SW 1271 (cell line): ENCODE measurements around the gene SPATA22.
"Not testable (repeated sequence)": the region's sequence is repeated elsewhere in the genome, so short reads cannot be mapped to it uniquely, and the experiment has no call there.

ENCODE experiments used
- DNase-seq, 2 experiments: peaks; one replicate each; lab custom pipeline; 2025; lab: John Stamatoyannopoulos, UW

The SPATA22 gene, protein sequence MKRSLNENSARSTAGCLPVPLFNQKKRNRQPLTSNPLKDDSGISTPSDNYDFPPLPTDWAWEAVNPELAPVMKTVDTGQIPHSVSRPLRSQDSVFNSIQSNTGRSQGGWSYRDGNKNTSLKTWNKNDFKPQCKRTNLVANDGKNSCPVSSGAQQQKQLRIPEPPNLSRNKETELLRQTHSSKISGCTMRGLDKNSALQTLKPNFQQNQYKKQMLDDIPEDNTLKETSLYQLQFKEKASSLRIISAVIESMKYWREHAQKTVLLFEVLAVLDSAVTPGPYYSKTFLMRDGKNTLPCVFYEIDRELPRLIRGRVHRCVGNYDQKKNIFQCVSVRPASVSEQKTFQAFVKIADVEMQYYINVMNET

DNA sequence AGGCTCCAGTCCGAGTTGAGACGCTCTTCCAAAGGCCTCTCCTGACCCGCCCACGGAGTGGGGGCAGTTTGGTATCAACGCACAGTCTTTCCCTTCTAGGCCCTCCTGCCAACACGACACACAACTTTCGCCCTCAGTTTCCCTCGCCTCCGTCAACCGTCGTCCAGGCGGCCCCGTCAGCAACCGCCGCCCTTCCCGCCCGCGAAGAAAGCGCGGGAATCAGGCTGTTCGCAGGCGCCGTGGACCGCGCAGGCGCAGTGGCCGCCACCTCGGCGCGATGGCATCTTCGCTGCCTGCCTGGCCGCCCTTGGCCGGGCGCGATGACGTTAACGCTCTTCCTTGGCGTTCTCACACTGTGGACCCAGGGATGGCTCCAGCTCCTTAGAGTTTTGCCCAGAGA, at the start of gene SPATA22:
Gene SPATA22, minus strand, starts transcription at position 221 of the 400 bp plus-strand sequence. CDS start 2,494 bp downstream, outside the sequence.
- no peak for DNase-seq

DNA sequence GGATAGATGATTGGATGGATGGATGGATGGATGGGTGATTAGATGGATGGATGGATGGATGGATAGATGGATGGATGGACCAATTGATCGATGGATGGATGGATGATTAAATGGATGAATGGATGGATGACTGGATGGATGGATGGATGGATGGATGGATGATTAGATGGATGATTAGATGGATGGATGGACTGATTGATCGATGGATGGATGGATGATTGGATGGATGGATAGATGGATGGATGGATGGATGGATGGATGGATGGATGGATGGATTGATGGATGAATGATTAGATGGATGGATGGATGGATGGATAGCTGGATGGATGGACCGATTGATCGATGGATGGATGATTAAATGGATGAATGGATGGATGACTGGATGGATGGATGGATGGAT, 47.9 kb upstream of the SPATA22 start:
- not testable (repeated sequence) for DNase-seq

GRCh38 chr17:3514873-3515272, 43.3 kb upstream of the SPATA22 start:
- DNase-seq, result no peak

DNA sequence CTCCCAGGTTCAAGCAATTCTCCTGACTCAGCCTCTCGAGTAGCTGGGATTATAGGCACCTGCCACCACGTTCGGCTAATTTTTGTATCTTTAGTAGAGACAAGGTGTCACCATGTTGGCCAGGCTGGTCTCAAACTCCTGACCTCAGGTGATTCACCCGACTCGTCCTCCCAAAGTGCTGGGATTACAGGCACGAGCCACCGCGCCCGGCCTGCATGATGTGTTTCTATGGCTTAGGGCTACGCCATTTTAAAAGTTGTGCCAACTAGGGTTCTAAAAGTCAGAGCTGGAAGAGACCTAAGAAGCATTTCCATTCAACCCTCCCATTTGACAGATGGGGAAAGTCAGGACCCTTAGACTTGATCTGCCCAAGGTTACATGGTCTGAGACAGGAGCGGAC, 42.5 kb upstream of the SPATA22 start:
- not testable (repeated sequence) for DNase-seq

GRCh38 chr17:3513305-3514035, 41.9 kb upstream of the SPATA22 start:
- no peak for DNase-seq

DNA sequence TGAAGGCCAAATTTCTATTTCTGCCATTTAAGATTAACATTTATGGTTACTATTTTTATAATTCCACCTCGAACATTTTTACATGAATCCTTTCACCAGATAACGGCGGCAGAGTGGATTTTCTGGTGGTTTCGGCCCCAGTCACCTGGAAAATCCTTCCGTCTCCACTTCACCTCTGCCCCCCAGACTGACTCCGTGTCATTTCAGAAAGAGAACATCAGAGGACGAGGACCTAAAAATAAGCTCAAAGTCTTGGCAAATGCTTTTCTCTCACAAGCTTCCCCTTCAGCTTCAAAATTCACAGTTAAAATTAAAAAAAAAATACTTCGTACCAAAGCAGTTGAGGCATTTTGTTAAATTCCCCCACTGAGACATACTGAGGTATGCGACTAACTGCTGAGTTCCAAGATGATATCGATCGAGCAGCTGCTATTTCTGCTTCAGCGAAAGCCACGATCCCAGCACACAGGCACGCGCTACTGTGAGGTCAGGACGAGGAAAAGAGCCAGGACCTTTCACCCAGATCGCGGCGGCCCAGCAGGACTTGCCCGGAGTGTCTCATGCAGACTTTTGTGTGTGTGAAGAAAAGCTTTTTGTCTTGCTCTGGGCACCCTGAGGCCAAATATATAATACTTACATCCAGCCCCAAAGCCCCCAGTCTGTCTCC, 41.0 kb upstream of the SPATA22 start:
- DNase-seq, result no peak

DNA sequence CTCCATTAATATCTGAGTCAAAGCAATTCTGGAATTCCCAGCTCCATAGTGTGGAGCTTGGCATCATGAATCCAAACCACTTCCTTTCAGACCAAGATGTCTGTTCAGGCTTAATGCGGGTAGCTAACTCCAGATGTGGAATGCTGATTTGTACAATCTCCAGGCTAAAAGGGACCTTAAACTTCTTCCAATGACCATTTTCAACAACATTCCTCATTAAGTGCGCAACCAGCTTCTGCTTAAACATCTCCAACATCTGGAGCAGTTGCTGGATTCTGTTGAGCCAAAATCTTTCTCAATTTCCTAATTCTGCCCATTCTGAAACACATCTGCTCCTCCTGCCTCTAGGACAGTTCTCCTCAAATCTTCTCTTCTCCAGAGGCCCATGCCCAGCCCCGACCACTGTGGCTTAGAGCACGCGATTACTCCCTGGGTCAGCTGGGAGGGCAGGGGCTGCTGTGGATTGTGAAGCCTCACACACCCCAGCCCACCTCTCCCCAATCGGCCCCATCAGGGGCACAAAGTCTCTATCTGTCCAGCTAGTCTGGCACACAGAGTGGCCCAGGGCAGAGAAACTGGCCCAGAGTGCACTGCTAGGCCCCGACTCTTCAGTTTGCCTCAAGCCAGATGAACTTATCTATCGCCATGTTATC, 40.4 kb upstream of the SPATA22 start:
- DNase-seq, result no peak

DNA sequence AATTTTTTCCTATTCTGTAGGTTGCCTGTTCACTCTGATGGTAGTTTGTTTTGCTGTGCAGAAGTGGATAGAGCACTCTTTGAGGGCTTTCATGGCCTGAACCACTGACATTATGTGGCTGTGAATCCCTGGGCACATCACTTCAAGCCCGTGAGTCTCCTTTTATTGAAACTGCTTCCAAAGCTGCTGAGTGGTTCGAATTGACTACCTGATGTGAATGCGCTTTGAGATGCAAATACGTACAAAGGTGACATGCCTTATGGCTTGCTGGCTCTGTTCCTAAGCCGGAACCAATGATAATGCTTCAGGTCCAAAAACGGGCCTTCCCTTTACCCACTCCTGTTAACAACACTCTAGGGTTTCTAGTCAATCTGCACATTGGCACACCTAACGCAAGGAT, 38.5 kb upstream of the SPATA22 start:
- no peak for DNase-seq

DNA sequence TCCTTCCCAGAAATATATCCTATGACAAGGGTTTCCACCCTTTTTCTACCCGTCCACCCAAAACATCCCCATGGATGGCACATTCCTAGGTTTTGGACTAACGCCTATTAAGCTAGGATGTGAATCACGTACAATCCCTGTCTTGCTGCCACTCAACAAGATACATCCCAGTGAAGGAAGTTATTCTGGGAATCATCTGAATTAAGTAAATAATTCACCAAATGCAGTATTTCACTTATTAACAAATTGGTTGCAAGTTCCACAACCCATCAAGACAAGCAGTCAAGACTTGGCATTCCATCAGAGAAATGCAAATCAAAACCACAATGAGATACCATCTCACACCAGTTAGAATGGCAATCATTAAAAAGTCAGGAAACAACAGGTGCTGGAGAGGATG, 36.2 kb upstream of the SPATA22 start:
- no peak for DNase-seq

GRCh38 chr17:3507071-3507470, 35.5 kb upstream of the SPATA22 start:
- DNase-seq, result no peak

GRCh38 chr17:3506054-3506453, 34.4 kb upstream of the SPATA22 start:
- no peak for DNase-seq

- no peak for DNase-seq
These were observed 33.4 kb upstream of the SPATA22 start for GRCh38 chr17:3505008-3505407.

DNA sequence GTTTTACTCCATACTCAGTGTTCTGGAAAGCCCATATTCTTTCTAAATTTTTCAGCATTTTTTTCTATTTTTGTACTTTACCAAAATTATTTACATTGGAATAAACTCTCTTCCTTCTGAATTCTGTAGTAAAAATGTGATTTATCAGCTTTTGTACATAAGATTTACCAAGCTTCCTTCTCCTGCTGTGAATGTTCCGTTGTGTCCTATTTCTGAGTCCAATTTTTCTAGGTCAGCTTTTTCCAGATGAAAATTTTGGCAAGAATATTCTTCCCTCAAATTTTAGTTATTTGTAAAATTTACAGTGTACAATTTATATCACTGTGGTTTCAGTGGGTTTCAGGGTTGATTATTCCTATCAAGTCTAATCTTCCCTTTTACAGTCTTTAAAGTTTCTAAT, 31.7 kb upstream of the SPATA22 start:
- no peak for DNase-seq

GRCh38 chr17:3502466-3502865, 30.8 kb upstream of the SPATA22 start:
- DNase-seq, result no peak

DNA sequence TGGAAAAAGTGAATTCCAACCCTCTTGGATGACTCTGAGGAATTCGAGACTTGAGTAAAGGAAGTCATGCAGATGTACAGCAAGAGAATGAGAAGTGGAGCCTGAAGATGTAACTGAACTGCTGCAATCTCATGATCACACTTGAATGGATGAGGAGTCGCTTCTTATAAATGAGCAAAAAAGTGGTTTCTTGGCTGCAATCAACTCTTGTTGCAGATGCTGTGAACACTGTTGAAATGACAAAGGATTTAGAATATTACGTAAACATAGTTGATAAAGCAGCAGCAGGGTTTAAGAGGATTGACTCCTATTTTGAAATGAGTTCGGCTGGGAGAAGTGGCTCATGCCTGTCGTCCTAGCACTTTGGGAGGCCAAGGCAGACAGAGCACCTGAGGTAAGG, 29.7 kb upstream of the SPATA22 start:
- DNase-seq, result no peak

GRCh38 chr17:3497101-3497500, 25.5 kb upstream of the SPATA22 start:
- DNase-seq, result no peak

DNA sequence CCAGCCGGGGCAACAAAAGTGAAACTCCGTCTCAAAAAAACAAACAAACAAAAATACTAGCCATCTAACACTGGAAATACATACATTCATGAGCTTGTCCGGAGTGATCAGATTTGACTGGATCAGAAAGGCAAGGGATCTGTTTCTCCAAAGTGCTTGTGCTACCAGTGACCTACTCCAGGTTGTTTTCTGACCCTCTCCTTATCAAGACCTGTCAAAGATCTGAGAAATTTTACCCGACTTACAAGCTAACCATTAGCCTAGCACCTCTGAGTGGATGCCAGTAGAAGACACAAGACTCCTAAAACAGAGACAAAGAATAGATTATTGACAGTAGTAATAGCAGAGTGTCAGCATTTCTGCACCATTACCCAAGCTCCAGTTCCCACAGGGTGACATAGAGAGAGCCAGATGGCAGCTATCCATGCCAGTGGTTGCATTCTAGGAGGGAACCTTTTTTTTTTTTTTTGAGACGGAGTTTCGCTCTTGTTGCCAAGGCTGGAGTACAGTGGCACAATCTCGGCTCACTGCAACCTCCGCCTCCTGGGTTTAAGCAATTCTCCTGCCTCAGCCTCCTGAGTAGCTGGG, 14.0 kb upstream of the SPATA22 start:
- no peak for DNase-seq

DNA sequence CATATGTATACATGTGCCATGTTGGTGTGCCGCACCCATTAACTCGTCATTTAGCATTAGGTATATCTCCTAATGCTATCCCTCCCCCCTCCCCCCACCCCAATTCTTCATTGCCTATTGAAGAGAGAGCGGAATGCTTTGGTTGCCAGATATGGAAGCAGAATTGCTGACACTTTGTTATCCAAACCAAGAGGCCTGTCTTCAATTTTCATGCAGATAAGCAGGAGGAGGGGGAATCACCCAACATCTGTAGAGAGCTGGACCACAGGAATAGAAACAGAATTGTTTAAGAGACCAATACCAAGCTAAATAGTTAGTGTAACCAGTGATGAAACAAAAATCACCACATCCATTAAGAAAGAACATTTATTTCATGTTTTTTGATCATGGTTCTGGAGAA, 11.2 kb upstream of the SPATA22 start:
- no peak for DNase-seq

DNA sequence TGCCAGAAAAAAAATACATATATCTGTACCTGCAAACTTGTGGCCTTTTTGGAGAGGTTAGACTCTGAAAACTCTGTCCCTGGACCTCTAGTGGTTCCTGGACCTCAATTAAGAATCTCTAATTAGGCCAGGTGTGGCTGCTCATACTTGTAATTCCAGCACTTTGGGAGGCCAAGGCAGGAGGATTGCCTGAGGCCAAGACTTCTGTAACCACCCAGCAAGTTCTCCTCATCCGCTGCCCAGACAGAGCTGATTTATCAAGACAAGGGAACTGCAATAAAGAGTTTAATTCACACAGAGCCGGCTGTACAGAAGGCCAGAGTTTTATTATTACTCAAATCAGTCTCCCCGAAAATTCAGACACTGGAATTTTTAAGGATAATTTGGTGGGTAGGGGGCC, 8.4 kb upstream of the SPATA22 start:
- no peak for DNase-seq

- DNase-seq, result no peak
These were observed 4.4 kb upstream of the SPATA22 start, which contains the start of gene ASPA for GRCh38 chr17:3475812-3476610. TSS of gene ASPA (plus strand) at chr17:3475997. CDS start at chr17:3476160, 163 bp downstream.

DNA sequence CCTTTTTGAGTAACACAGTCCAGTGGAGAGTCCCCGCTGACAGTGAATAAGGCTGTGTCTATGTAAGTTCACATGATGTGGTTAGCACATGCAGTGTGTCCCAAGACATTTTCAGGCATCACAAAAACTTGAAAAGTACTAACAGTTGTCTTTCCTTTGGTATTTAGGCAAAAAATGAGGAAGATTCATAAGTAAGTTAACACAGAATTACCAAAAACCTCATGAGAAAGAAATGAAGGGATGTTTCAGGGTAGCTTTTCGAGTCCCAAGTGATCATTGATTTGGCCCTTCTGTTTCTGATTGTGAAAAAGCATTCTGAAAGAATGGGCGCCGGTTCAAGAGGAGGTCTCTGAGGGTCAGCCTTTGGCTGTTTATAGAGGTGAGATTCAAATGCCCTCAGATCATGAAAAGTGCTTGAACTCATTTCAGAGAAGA, 3.6 kb upstream of the SPATA22 start:
- no peak for DNase-seq
